HG03442 (cell line): ENCODE results near the gene EVX2.

Experiments used
- ATAC-seq: cut with Tn5 transposase; IDR thresholded peaks from one replicate; pipeline ENCODE4 v1.9.1; 2021; ENCODE audit warnings: mild to moderate bottlenecking, moderate library complexity; ENCODE audit not compliant: unreplicated experiment

The EVX2 gene

DNA sequence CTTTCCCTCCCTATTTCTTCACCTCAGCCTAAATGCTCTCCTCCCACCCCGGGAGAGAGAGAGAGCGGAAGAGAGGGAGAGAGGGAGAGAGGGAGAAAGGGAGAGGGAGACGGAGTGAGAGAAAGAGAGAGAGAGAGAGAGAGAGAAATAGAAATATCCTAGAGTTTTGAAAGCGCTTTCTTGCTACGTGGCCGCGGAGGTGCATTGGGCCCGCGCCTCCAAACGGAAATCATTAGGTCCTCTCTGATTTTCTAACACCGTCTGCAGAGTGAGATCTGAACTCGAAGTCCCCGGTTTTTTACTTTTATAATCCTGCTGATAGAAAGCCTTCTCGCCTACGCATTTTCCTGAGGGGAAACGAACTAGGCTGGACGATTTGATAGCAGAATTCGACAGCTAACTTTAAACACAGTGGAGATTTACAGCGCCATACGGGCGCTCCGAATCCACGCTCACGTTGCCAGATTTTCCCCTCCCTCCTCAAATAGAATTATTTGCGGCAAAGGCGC, 903 bp upstream of the EVX2 start:
- no peak for ATAC-seq

DNA sequence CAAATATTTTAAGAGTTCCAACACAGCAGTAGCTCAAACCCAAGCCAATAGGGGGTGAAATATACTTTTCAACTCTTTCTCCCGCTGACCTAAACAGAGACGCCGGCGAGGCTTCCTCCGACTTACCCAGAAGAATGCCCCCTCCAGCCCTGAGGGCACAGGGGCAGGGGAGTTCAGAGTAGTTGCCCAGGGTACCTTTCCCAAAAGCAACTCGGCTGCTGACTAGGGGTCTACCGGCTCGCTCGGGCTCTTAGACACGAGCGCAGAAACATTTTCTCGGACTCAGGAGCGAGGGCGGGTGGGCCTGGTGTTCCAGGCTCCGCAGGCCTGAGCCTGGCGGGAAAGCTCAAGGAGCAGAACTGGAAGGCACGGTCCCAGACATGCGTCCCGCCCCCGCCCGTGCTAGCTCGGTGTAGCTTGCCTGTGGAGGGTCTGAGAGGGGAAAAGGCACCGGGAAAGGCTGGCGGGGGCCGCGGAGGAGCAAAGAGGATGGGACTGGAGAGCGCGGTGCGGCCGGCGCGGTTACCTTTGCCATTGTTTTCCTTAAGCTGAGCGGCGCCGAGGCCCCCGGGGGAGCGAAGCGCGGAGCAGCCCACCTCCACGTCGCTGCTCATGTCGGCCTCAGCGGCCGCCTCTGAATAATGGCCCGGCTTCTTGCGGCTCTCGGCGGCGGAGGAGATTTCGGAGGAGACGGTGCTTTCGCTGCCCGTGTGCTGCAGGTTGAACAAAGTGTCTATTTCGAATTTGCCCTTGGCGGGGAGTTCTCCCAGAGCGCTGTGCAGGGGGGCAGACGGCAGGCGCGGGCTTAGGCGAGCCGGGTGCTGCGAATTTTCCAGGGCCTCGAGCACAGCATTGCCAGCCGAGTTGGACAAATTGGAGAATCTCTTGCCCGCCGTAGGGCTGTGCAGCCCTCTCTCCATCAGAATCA, 674 bp downstream of the EVX2 start:
- ATAC-seq: no peak

DNA sequence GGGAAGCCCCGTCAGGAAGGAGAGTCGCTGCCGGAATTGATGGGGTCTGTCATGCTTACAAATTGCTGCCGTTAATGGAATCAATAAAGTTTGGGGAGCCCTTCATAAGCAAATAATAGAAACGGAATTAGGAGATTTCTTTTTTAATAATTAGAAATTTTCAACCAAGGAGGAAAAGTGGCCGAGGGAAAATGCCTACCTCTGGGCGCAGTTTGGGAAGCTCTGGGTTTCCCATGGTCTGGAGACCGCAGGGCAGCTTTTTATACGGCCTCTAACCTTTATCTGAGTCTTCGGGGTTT, 1.3 kb downstream of the EVX2 start:
- ATAC-seq: no peak

DNA sequence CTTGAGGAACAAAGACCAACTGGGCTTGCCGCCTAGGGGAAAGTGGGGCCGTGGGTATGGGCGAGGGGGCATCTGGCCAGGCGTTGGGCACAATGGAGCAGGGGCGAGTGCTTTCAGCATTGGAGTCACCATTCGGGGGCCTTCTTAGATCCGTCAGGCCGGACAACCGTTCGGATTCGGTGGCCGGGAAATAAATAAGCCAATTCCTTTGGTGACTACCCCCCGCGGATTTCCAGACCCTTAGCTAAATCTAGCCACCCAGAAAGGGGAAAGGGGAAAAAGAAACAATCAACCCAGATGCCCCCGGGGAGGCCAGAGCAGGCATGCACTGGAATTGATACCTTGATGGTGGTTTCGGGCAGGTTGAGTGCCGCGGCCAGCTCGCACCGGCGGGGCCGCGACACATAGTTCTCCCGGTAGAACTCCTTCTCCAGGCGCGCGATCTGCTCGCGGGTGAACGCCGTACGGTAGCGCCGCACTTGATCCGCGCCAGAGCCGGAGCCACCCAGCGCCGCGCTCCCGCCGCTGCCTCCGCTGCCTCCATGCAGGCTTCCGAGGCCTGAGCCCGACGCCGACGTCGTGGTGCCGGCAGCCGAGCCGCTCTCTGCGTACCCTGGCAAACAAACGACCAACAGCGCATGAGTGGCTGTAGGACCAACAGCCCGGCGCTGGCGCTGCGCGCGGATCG, 1.8 kb downstream of the EVX2 start:
- no peak for ATAC-seq

DNA sequence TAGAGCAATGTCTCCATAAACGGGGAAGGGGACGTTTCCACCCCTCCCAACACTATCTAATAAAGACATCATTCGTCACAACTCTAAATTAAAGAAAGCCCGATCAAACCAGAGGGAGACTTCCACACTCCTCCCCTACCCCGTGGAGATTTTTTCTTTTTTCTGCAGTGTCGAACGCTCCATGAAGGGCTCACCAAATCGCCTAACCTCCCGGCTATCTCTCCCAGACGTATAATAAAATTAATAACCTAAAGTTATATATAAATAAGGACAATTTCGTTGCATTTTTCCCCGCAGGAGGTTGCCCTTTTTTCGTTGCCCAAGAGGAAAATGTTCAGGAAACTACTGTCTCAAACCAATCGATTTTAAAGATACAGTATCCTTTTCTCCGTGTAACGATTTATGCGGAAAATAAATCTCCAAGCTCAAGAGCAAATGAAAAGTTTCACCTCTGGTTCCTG, 2.4 kb downstream of the EVX2 start:
- ATAC-seq: no peak

DNA sequence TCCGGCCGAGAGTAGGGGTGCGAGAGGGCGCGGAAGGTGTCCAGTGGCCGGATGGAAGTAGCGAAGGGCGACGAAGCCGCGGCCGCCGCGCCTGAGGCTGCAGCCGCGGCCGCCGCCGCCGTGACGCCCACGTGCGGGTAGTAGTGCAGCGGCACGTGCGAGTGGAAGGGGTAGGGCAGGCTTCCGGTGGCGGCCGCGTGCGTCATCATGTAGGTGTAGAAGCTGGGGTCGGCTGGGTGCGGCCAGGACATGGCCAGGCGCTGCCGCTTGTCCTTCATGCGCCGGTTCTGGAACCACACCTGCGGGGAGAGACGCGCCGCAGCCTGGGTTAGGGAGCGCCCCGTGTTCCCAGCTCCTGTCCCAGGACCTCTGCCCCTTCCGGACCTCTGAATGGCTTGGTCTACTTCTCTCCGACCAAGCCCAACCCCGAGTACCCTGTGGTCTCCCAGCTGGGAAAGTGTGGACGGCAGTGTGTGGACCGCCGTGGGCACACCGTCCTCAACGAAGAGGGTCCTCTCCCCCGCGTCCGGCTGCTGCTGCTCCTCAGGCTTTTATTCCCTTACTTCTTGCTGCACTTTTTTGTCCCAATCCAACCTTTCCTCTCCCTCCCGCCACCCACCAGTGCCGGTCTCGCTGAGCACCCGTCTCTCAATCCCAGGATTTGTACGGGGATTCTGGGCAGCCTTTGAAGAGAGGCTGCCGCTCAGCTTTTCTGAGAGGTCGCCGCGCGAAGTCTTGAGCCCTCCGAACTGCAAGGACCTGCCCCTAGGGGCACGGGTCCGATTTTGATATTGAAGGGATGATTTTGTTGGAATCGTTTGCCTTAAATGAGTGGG, 3.0 kb downstream of the EVX2 start:
- ATAC-seq: no peak

DNA sequence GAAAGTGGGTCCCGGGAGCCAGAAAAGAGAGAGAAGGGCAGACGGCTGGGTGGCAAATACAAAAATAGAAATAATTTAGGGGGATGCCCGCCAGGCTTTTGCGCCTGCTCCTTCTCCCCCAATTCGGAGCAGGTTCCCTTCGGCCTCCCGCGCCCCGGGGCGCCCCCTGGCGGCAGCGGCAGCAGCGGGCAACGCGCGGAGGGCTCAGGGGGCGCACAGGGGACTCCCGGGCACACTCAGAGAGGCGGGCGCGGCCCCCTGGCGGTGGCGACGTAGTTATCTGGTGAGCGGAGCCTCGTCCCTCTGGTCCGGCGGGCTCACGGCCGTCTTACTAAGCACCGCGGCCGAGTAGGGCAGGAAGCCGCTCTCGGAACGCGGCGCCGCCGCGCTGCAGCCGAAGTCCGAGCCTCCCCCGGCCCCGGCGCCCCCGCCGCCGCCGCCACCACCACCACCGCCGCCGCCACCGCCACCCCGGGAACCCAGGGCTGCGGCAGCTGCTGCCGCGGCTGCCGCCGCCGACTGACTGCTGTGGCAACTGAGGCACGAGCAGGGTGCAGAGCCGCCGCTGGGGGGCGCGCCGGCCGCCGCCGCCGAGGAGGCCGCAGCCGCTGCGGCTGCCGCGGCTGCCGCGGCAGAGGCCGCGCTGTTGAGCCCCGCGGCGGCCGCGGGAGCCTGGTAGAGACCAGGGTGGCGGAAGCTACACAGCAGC, 3.8 kb downstream of the EVX2 start:
- no peak for ATAC-seq

DNA sequence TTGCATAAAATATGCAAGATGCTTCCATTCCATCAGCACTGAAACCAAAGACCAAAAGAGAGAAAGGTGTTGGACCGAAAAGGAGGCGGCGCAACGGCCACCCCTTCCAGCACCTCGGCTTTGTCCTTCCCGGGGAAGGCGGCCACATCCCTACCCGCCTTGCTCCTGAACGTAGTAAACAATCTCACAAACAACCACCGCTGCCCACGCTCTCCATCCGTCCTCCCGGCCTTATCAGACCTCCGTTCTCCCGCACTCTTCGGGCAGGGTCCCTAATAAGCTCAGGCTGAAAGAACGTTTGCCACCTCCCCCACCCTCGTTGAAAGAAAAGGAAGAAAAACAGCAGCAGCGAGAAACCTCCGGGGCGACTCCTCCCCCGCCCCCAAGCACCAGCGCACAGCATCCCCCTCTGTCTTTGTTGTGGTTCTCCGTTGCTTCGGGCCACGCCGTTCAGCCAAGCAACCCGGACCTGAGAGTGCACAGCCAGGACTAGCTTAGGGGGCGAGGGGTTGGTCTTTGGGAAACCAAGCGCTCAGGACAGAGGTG, 4.4 kb downstream of the EVX2 start:
- no peak for ATAC-seq

DNA sequence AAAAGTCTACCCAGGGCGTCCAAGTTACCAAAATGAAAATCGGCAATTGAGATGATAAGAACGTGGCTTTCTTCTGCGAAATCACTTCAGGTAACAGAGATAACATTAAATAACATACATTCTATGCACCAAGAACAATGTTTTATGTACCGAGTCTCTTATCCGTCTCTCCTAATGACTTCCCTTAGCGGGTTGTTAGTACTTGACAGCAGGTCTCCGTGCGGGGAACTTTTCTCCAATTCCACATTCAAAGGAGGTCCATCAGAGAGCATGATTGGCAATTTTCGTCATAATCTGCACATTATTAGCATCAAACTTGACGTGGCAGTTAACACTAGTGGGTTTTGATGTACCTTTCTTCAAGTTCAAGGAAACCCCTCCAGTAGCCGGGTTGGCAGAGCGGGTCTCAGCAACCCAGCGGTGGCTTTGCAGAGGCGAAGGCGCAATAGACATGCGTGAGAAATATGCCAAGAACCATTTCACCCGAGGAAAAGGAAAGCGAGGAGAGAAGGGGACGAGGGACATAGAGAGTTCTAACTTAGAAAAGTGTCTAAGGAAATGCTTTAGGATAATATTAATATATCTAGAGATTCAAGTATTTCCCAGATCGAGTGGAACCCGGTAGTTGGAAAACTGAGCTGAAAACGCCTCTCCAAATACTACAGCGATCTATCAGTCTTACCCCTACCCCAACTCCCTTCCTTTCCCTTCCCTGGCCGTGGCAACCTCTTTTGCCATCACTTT, 5.0 kb downstream of the EVX2 start:
- no peak for ATAC-seq

DNA sequence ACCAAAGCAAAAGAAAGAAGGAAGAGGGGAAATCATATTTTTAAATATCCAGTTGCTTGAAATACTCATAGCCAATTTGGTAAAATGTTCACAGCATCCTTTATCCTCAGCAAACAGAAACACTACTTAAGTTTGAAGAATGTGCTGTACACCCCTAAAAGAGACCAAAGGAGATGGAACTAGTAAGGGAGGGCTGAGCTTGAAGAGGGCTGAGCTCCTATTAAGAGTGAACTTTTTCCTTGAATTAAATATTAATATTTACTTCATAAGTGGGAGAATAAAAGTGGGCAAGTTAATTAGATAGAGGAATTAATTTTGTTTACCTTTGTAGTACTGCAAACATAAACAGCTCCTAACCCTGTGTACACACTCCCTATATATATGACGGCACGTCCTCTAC, 7.0 kb downstream of the EVX2 start:
- no peak for ATAC-seq

DNA sequence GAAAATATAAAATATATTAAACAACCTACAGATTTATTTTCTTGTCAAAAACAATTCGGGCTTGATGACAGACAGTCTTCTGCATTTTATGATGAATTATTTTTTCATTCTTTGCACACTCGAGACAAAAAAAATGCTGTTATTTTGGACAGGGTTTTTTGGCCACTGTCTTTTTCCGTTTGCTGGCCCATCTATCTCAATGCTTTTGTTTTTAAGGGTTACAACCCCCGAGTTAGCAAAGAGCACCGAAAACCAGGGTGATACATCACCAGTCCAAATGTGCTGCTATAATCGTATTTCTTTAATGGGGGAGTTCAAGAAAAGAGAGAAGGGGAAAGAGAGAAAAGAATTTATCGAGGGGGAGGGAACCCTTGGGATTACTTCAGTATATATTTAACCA, 7.7 kb downstream of the EVX2 start:
- no peak for ATAC-seq

DNA sequence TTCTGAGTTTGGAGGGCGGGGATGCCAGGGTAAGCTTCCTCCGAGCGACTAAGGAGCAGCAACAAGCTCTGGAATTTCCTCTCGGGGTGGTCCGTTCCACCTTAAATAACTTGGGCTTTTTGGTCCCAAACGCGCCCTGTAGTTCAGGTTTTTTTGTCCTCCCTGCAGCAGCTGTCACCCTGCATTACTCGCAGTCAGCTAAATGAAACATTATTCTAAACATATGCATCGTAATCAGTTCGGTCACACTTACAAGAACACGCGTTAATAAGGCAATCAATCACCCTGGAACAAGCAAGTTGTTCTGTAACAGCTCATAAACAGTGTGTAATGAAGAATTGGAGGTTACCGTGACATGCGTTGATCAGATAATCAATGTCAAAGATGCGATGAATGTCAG, 8.3 kb downstream of the EVX2 start:
- no peak for ATAC-seq

DNA sequence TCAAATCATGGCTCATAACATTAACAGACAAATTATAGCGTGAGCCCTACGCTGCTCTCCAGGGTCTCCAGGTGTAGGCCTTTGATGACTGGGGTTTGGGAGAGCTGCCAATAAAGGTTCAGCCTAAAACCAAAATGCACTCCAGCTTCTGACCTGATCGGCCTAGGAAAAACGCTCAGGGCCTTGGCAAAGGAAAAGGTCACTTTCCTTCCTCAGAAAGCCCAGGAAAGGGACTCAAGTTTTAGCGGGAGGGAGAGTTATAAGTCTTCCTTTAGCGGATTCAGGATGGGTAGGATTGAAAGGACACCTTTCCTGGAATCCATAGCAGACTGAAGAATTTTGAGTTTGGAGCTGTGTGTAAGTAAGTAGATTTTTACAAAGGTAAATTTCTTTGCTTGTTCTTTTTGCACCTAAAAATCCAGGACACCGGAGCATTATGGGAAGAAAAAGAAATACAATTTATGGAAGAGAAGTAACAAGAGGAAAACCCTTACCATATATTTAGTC, 8.8 kb downstream of the EVX2 start:
- no peak for ATAC-seq

DNA sequence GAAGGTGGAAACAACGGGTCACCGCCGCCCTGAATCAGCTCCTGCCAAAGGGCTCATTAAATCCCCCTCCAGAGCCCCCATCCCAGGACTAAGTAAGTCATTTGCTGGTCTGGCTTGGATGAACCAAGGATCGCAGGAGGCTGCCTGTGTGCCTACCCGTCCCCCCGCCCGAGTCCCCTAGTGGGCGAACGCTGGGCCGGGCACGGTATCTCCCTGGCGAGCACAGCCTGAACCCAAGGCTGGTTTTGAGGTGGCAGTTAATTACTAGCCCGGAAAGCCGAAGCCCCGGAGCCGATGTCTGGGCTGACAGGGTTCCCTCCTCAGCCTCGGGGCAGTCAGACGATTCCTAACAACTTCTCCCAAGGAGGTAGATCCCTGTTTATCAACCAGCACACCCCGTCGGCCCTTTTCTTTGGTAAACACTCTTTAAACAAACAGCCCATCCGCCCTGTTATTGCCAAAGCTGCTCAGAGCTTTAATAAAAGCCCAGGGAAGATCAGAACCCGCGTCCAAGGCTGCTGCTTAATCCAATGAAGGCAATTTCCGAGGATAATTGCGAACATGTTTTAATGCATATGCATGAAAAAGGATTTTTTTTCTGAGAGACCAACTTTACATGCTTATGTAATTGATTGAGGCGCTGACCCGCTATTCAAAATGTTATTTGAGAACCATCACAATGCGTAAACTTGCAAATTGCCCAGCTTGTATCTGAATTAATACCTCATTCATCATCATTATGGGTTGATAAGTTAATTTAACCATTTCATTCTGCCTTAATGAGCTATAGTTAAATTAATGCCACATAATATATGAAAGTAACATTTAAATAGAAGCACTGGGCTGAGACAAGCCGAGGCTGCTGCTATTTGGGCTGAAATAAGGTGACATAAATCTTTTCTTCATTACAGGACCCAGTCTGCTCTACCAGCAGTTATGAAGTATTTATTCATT, 10.5 kb downstream of the EVX2 start:
- no peak for ATAC-seq

DNA sequence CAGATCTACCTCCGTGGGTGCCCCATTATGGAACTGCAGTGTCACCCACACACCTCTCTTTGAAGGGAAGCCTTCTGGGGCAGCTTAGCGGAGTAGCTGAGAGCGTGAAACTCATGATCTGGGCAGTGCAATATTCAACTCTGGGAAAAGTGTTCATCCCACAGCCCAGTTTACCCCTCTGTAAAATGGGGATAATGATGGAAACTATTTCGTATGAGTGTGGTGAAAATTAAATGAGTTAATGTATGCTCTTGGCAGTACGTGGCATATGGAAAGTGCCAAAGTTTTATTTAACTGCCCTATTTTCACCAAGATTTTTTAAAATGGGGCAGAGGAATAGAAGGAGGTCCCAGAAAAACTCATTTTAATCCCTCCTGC, 11.5 kb downstream of the EVX2 start:
- no peak for ATAC-seq

DNA sequence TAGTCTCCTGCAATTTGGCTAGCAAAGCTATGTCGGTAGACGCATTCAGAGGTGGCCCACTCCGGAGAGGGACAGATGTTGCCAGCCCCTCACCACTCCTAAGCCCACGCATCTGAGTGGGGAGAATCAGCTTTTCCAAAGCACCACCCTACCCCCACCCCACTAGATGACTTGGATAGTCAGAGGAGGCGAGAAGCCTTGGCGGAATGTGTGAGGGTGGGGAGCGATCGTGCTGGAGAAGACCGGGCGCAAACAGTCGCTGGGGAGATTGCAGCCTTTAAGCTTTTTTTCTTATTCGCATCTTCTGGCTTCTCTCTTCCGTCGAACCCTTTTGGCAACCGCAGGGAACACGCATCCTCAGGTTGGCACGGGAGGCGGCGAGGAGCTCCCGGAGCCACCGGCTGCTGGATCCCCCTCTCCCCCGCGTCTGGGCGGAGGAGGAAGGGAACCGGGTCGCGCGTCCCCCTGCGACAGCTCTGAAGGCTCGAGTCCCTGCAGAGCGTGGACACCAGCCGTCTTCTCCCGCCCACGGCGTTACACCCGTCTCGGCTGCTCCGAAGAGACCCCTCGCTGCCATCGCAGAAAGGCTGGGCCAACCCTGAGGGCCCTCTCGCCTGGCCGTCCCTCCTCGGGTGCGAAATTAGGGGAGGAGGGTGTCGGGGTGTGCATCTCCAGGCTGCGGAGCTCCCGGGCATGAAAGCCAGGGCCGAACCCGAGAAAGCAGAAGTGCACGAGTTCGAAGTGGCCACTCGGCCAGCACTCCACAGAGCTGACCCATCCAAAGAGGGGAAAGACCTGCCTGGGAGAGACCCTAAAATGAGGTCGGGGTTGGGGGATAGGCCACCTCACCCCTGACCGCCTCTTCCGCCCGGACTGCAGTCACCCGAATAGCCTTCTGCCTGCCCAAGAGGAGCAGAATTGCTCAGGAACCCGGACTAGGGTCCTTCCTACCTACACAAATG, 12.2 kb downstream of the EVX2 start:
- ATAC-seq: no peak

DNA sequence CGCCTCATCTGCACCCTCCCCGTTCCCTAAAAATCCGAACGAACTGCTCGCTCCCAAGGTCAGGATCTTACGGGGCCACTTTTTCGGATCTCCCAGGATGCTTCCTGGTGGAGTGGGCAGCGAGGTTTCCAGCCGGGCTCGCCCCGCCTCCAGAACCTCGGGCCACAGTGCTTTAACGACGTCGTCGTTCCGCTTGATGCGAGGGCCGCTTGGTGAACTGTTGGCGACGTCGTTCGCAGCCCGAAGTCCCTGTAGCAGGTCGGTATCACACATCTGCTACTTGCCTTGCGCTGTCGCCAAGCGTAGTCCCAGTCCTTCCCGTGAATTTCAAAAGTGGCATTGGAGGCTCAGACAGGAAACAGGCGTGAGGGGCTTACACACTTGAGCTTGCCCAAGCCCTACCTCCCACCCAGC, 15.3 kb downstream of the EVX2 start:
- ATAC-seq: no peak
